ENCODE results near the gene BHMT2. TPM values are rescaled to one million over a fixed set of nuclear protein-coding genes. Genes with fewer than 3 reads are reported as not detected.

BHMT2 gene
- total RNA-seq, 1 donor from 2014 or later, result not detected

- Mint-ChIP-seq H3K9me3 (no peaks in the 10 kb centered on the region), H3K27ac (no peak overlapping the region), H3K27me3 (ENCODE audit: insufficient read depth, low read depth) (peaks cover 29% of the 10 kb centered on the region), H3K36me3 (no peaks in the 10 kb centered on the region), H3K4me1 (no peaks in the 10 kb centered on the region), H3K4me3 (no peak overlapping the region)
- TF ChIP-seq CTCF (IDR thresholded peaks at IDR 0.05) (no peak), EZH2 (IDR thresholded peaks at IDR 0.05) (no peak), EZH2phosphoT487 (IDR thresholded peaks at IDR 0.05) (no peak)
- H3K36me3 ChIP-seq, result no peaks in the 10 kb centered on the region
- H3K4me3 ChIP-seq, result no peak overlapping the region
- H4K20me1 ChIP-seq (ENCODE audit: low read depth), result no peaks in the 10 kb centered on the region
- peaks cover 12% of the 10 kb centered on the region for H3K4me1 ChIP-seq
- DNase-seq (ENCODE audit: low spot score), result no peak
- no peak overlapping the region for H3K9ac ChIP-seq
- H2AFZ ChIP-seq (replicated peaks), result no peak overlapping the region
- H3K9me3 ChIP-seq (ENCODE audit: low read depth), result no peaks in the 10 kb centered on the region
- H3F3A ChIP-seq (ENCODE audit: low read depth), result no peaks in the 10 kb centered on the region
- peaks cover 36% of the 10 kb centered on the region for H3K27me3 ChIP-seq
- H3K79me2 ChIP-seq (ENCODE audit: low read depth), result no peaks in the 10 kb centered on the region
- H3K4me2 ChIP-seq, result no peak overlapping the region
- no peak overlapping the region for H3K27ac ChIP-seq
Measured at GRCh38 chr5:79108086-79108485, 38.5 kb downstream of the BHMT2 start.

- H3K4me1 Mint-ChIP-seq, result no peaks in the 10 kb centered on the region
- peaks cover 12% of the 10 kb centered on the region for H3K4me1 ChIP-seq
- no peak for DNase-seq (ENCODE audit: low spot score)
- no peak overlapping the region for H3K27ac Mint-ChIP-seq
- no peaks in the 10 kb centered on the region for H4K20me1 ChIP-seq (ENCODE audit: low read depth)
- TF ChIP-seq EZH2phosphoT487 (IDR thresholded peaks at IDR 0.05), result no peak
- no peaks in the 10 kb centered on the region for H3K9me3 Mint-ChIP-seq
- H3K9ac ChIP-seq, result no peak overlapping the region
- H3K4me3 ChIP-seq, result no peak overlapping the region
- H3K27me3 ChIP-seq, result peaks cover 43% of the 10 kb centered on the region
- H3F3A ChIP-seq (ENCODE audit: low read depth), result no peaks in the 10 kb centered on the region
- no peak overlapping the region for H3K4me2 ChIP-seq
- peaks cover 32% of the 10 kb centered on the region for H3K27me3 Mint-ChIP-seq (ENCODE audit: insufficient read depth, low read depth)
- H2AFZ ChIP-seq (replicated peaks), result no peak overlapping the region
- no peaks in the 10 kb centered on the region for H3K9me3 ChIP-seq (ENCODE audit: low read depth)
- H3K36me3 ChIP-seq, result no peaks in the 10 kb centered on the region
- H3K79me2 ChIP-seq (ENCODE audit: low read depth), result no peaks in the 10 kb centered on the region
- no peaks in the 10 kb centered on the region for H3K36me3 Mint-ChIP-seq
- H3K27ac ChIP-seq, result no peak overlapping the region
- H3K4me3 Mint-ChIP-seq, result no peak overlapping the region
Measured at GRCh38 chr5:79108792-79109191, 39.2 kb downstream of the BHMT2 start.

GRCh38 chr5:79109527-79110492, 40.2 kb downstream of the BHMT2 start:
- Mint-ChIP-seq H3K4me1 (no peaks in the 10 kb centered on the region), H3K9me3 (no peaks in the 10 kb centered on the region), H3K4me3 (no peak overlapping the region), H3K36me3 (no peaks in the 10 kb centered on the region), H3K27ac (no peak overlapping the region), H3K27me3 (ENCODE audit: insufficient read depth, low read depth) (peaks cover 32% of the 10 kb centered on the region)
- peak; percentile 55 for DNase-seq (ENCODE audit: low spot score)
- Histone ChIP-seq H3F3A (ENCODE audit: low read depth) (no peaks in the 10 kb centered on the region), H2AFZ (replicated peaks) (no peak overlapping the region), H3K79me2 (ENCODE audit: low read depth) (no peaks in the 10 kb centered on the region), H3K4me3 (no peak overlapping the region), H3K36me3 (no peaks in the 10 kb centered on the region), H4K20me1 (ENCODE audit: low read depth) (no peaks in the 10 kb centered on the region), H3K27me3 (peaks cover 53% of the 10 kb centered on the region), H3K4me1 (peaks cover 12% of the 10 kb centered on the region), H3K4me2 (no peak overlapping the region), H3K27ac (no peak overlapping the region), H3K9me3 (ENCODE audit: low read depth) (no peaks in the 10 kb centered on the region), H3K9ac (no peak overlapping the region)
- peak; percentile 71 for TF ChIP-seq CTCF (IDR thresholded peaks at IDR 0.05)
- TF ChIP-seq EZH2 (IDR thresholded peaks at IDR 0.05), result no peak
- TF ChIP-seq EZH2phosphoT487 (IDR thresholded peaks at IDR 0.05), result no peak
